H9 (cell line): ENCODE data around the gene TADA1. TPM values are rescaled to one million over a fixed set of nuclear protein-coding genes. Genes with fewer than 3 reads are reported as not detected.

ENCODE experiments used
- DNase-seq: peaks from one replicate; pipeline ENCODE4 v3.0.0-alpha.2; 2017
- H2AFZ ChIP-seq: one replicate; pipeline ENCODE4 v1.6.1; 2013; ENCODE audit warnings: mild to moderate bottlenecking, low read length, control low read depth, moderate library complexity
- H2AK5ac ChIP-seq: 2 replicates; pipeline ENCODE4 v1.6.1; 2013; ENCODE audit warnings: low read length, control low read depth, mixed read lengths; ENCODE audit not compliant: insufficient read length
- H2BK120ac ChIP-seq: one replicate; pipeline ENCODE4 v1.6.1; 2013; ENCODE audit warnings: low read depth, mild to moderate bottlenecking, low read length, control low read depth, inconsistent platforms; ENCODE audit not compliant: poor library complexity, severe bottlenecking
- H2BK12ac ChIP-seq: 2 replicates; pipeline ENCODE4 v1.6.1; 2013; ENCODE audit warnings: low read length, control low read depth, mixed read lengths, low read depth; ENCODE audit not compliant: insufficient read length
- H2BK15ac ChIP-seq: 2 replicates; pipeline ENCODE4 v1.6.1; 2013; ENCODE audit warnings: low read depth, low read length, control low read depth
- H2BK20ac ChIP-seq: one replicate; pipeline ENCODE4 v1.6.1; 2013; ENCODE audit warnings: low read depth, mild to moderate bottlenecking, low read length, control low read depth, inconsistent platforms; ENCODE audit not compliant: poor library complexity, severe bottlenecking
- H2BK5ac ChIP-seq: 2 replicates; pipeline ENCODE4 v1.6.1; 2013; ENCODE audit warnings: low read length, control low read depth, mixed read lengths; ENCODE audit not compliant: insufficient read length
- H3K14ac ChIP-seq: 2 replicates; pipeline ENCODE4 v1.6.1; 2013; ENCODE audit warnings: low read length, control low read depth; ENCODE audit not compliant: insufficient read depth
- H3K18ac ChIP-seq: 2 replicates; pipeline ENCODE4 v1.6.1; 2013; ENCODE audit warnings: low read depth, mild to moderate bottlenecking, mixed read lengths, low read length, control low read depth; ENCODE audit not compliant: insufficient read length
- H3K23ac ChIP-seq: 2 replicates; pipeline ENCODE4 v1.6.1; 2013; ENCODE audit warnings: low read length, control low read depth, mixed read lengths, low read depth; ENCODE audit not compliant: insufficient read length
- H3K23me2 ChIP-seq: 2 replicates; pipeline ENCODE4 v1.6.1; 2013; ENCODE audit warnings: low read depth, mild to moderate bottlenecking, mixed read lengths, low read length, control low read depth; ENCODE audit not compliant: insufficient read length, poor library complexity, severe bottlenecking
- H3K27ac ChIP-seq: 2 replicates; pipeline ENCODE4 v1.5.1; 2013; ENCODE audit warnings: low read length, control low read depth, mixed read lengths, low read depth; ENCODE audit not compliant: insufficient read length
- H3K27me3 ChIP-seq: 2 replicates; pipeline ENCODE4 v1.6.1; 2013; ENCODE audit warnings: low read length, control low read depth, inconsistent platforms; ENCODE audit not compliant: insufficient read depth
- H3K4ac ChIP-seq: 2 replicates; pipeline ENCODE4 v1.6.1; 2013; ENCODE audit warnings: low read depth, mild to moderate bottlenecking, control low read depth, inconsistent platforms, low read length, moderate library complexity
- H3K4me1 ChIP-seq: 2 replicates; pipeline ENCODE4 v1.6.1; 2013; ENCODE audit warnings: low read length, control low read depth, inconsistent platforms; ENCODE audit not compliant: insufficient read depth
- H3K4me2 ChIP-seq: 2 replicates; pipeline ENCODE4 v1.6.1; 2013; ENCODE audit warnings: low read length, control low read depth, mixed read lengths; ENCODE audit not compliant: insufficient read length, insufficient read depth
- H3K56ac ChIP-seq: 2 replicates; pipeline ENCODE4 v1.6.1; 2013; ENCODE audit warnings: low read depth, mild to moderate bottlenecking, mixed read lengths, low read length, control low read depth; ENCODE audit not compliant: insufficient read length
- H3K79me1 ChIP-seq: 2 replicates; pipeline ENCODE4 v1.6.1; 2013; ENCODE audit warnings: low read depth, mild to moderate bottlenecking, moderate library complexity, low read length, control low read depth, inconsistent platforms; ENCODE audit not compliant: insufficient read depth, poor library complexity, severe bottlenecking
- H3K79me2 ChIP-seq: 2 replicates; pipeline ENCODE4 v1.6.1; 2013; ENCODE audit warnings: low read length, control low read depth, inconsistent platforms; ENCODE audit not compliant: insufficient read depth
- H3K9ac ChIP-seq: 2 replicates; pipeline ENCODE4 v1.6.1; 2013; ENCODE audit warnings: low read length, control low read depth, mixed read lengths; ENCODE audit not compliant: insufficient read length; ENCODE audit errors: extremely low read depth
- H3K9me3 ChIP-seq: one replicate; pipeline ENCODE4 v1.6.1; 2013; ENCODE audit warnings: low read depth, low read length, inconsistent platforms; ENCODE audit not compliant: control insufficient read depth
- H3T11ph ChIP-seq: one replicate; pipeline ENCODE4 v1.6.1; 2013; ENCODE audit warnings: mild to moderate bottlenecking, low read length, control low read depth, inconsistent platforms
- H4K20me1 ChIP-seq: one replicate; pipeline ENCODE4 v1.6.1; 2013; ENCODE audit not compliant: control insufficient read depth, insufficient read length, insufficient read depth
- H4K5ac ChIP-seq: 2 replicates; pipeline ENCODE4 v1.6.1; 2013; ENCODE audit warnings: low read depth, mild to moderate bottlenecking, mixed read lengths, low read length, control low read depth; ENCODE audit not compliant: insufficient read length
- H4K8ac ChIP-seq: replicated peaks from 2 replicates; pipeline ENCODE4 v1.6.1; 2013; ENCODE audit warnings: low read length, control low read depth, mixed read lengths, low read depth; ENCODE audit not compliant: insufficient read length
- H4K91ac ChIP-seq: 2 replicates; pipeline ENCODE4 v1.6.1; 2013; ENCODE audit warnings: low read depth, mild to moderate bottlenecking, moderate library complexity, mixed read lengths, low read length, control low read depth; ENCODE audit not compliant: insufficient read length
- H3K27ac Mint-ChIP-seq, 3 experiments: 2 replicates in 2 of 3; 3 replicates in 1 of 3; pipeline ENCODE4 v1.8.0; 2020 to 2021; ENCODE audit warnings: mixed read lengths in 3 of 3, mild to moderate bottlenecking in 1 of 3, moderate library complexity in 1 of 3
- H3K27me3 Mint-ChIP-seq: 2 replicates; pipeline ENCODE4 v1.8.0; 2021; ENCODE audit warnings: low read depth, mild to moderate bottlenecking, moderate library complexity, mixed read lengths
- H3K36me3 Mint-ChIP-seq, 3 experiments: 2 replicates in 2 of 3; 3 replicates in 1 of 3; pipeline ENCODE4 v1.8.0; 2020 to 2021; ENCODE audit warnings: low read depth in 3 of 3, mixed read lengths in 3 of 3; ENCODE audit not compliant: insufficient read depth in 1 of 3
- H3K4me1 Mint-ChIP-seq, 2 experiments: 2 replicates each; pipeline ENCODE4 v1.8.0; 2020; ENCODE audit warnings: mixed read lengths in 2 of 2
- H3K4me3 Mint-ChIP-seq, 2 experiments: 2 replicates in 1 of 2; 3 replicates in 1 of 2; pipeline ENCODE4 v1.8.0; 2020 to 2021; ENCODE audit warnings: mild to moderate bottlenecking in 2 of 2, mixed read lengths in 2 of 2, moderate library complexity in 1 of 2
- H3K9me3 Mint-ChIP-seq, 2 experiments: 2 replicates in 1 of 2; 3 replicates in 1 of 2; pipeline ENCODE4 v1.8.0; 2020; ENCODE audit warnings: mild to moderate bottlenecking in 2 of 2, mixed read lengths in 2 of 2, moderate library complexity in 1 of 2
- WGBS: extraction: QIAGEN DNeasy Blood & Tissue Kit; methylation state at CpG from one replicate; pipeline ENCODE4 v1.1.7; 2013; ENCODE audit warnings: missing lambda C conversion rate, low lambda C conversion rate, mixed read lengths; ENCODE audit not compliant: insufficient read length; ENCODE audit errors: extremely low coverage; 5-methylcytosine and 5-hydroxymethylcytosine counted together
- total RNA-seq: library from RNA; stranded (reverse); gene quantifications from 2 replicates; pipeline ENCODE4 v1.2.1, GENCODE V29; 2021
- TF ChIP-seq, protein P1 (sequence below): fragments of 200-600 bp; sonication (generic); conservative IDR thresholded peaks from 3 replicates; pipeline ENCODE4 v1.8.0; 2021; ENCODE audit warnings: antibody characterized with exemption, mild to moderate bottlenecking

The TADA1 gene
- total RNA-seq, 1 experiment from 2014 or later, result 20.7 TPM

DNA sequence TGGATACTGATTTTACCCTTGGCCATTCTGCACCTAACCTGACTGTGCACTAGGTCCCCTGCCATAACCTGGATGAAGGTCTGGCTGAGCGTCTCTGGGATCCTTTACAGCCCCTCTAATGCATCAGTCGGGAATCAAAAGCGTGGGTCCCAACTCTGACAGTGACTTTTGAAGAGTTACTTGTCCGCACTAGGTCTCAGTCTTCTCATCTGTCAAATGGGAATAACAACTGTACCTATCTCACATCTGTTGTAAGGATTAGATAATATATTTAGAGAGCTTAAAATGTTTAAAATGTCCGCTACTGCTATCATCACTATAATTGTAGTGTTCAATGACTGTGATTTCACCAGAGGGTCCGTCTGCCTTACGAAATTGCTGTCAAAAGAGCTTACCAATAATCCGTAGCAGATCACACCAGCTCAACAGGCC lies 746 bp downstream of the TADA1 start:
- no peak overlapping the region for H3K27ac ChIP-seq
- H2BK12ac ChIP-seq, result no peak overlapping the region
- H3K27me3 ChIP-seq, result no peaks in the 10 kb centered on the region
- no peak overlapping the region for H4K8ac ChIP-seq
- peaks cover 17% of the 10 kb centered on the region; the same call in 1 of the 2 replicates for H3K79me2 ChIP-seq
- no CpG with 5 or more reads among the region's 8 CpGs for WGBS
- no peak overlapping the region for H3K18ac ChIP-seq
- Mint-ChIP-seq H3K4me3 (peak overlapping the region; percentile 97), H3K9me3 (peaks cover 5 to 6% of the 10 kb centered on the region in 2 experiments; a peak in 3 of 5 replicates), H3K4me1 (peaks cover 24 to 27% of the 10 kb centered on the region in 2 experiments), H3K36me3 (peaks cover 5 to 10% (median 8%) of the 10 kb centered on the region in 3 experiments; a peak in 4 of 7 replicates), H3K27ac (peak overlapping the region; percentile 75 to 82 (median 79); a peak in 4 of 7 replicates), H3K27me3 (0 out of 2 replicates have a peak, but pooled peaks cover 1% of the 10 kb centered on the region)
- no peaks in the 10 kb centered on the region for H4K20me1 ChIP-seq
- H3K4me1 ChIP-seq, result peaks cover 2% of the 10 kb centered on the region; the same call in 1 of the 2 replicates
- TF ChIP-seq, protein P1, sequence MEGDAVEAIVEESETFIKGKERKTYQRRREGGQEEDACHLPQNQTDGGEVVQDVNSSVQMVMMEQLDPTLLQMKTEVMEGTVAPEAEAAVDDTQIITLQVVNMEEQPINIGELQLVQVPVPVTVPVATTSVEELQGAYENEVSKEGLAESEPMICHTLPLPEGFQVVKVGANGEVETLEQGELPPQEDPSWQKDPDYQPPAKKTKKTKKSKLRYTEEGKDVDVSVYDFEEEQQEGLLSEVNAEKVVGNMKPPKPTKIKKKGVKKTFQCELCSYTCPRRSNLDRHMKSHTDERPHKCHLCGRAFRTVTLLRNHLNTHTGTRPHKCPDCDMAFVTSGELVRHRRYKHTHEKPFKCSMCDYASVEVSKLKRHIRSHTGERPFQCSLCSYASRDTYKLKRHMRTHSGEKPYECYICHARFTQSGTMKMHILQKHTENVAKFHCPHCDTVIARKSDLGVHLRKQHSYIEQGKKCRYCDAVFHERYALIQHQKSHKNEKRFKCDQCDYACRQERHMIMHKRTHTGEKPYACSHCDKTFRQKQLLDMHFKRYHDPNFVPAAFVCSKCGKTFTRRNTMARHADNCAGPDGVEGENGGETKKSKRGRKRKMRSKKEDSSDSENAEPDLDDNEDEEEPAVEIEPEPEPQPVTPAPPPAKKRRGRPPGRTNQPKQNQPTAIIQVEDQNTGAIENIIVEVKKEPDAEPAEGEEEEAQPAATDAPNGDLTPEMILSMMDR, result no peak
- H2BK15ac ChIP-seq, result no peak overlapping the region
- H2BK20ac ChIP-seq, result no peak overlapping the region
- H3K9ac ChIP-seq, result peak overlapping the region; percentile 88
- DNase-seq, result no peak
- no peak overlapping the region for H2BK120ac ChIP-seq
- H2BK5ac ChIP-seq, result no peak overlapping the region
- no peak overlapping the region for H3K14ac ChIP-seq
- no peak overlapping the region for H4K91ac ChIP-seq
- H4K5ac ChIP-seq, result no peak overlapping the region
- H3K4me2 ChIP-seq, result peak overlapping the region; percentile 77
- peaks cover 8% of the 10 kb centered on the region for H3K79me1 ChIP-seq
- peaks cover 7% of the 10 kb centered on the region for H3K23me2 ChIP-seq
- no peak overlapping the region for H3K4ac ChIP-seq
- no peak overlapping the region for H3T11ph ChIP-seq
- no peak overlapping the region for H2AFZ ChIP-seq
- no peak overlapping the region for H3K56ac ChIP-seq
- no peak overlapping the region for H2AK5ac ChIP-seq
- H3K9me3 ChIP-seq, result no peaks in the 10 kb centered on the region
- no peak overlapping the region for H3K23ac ChIP-seq
